Retinal pigment epithelial cell (primary cell): Measurements from ENCODE around the gene GMEB2.

Experiments
- DNase-seq: peaks from one replicate; pipeline ENCODE4 v3.0.0-alpha.2; 2010; ENCODE audit warnings: low read depth
- H3K4me3 ChIP-seq: 2 replicates; pipeline ENCODE4 v1.5.1; 2011; ENCODE audit warnings: mild to moderate bottlenecking, low read length, control low read depth, moderate library complexity
- TF ChIP-seq, protein P1 (sequence below): conservative IDR thresholded peaks from 2 replicates; pipeline ENCODE4 v1.5.1; 2011; ENCODE audit warnings: low read depth, low read length, control low read depth, inconsistent platforms

The GMEB2 gene

DNA sequence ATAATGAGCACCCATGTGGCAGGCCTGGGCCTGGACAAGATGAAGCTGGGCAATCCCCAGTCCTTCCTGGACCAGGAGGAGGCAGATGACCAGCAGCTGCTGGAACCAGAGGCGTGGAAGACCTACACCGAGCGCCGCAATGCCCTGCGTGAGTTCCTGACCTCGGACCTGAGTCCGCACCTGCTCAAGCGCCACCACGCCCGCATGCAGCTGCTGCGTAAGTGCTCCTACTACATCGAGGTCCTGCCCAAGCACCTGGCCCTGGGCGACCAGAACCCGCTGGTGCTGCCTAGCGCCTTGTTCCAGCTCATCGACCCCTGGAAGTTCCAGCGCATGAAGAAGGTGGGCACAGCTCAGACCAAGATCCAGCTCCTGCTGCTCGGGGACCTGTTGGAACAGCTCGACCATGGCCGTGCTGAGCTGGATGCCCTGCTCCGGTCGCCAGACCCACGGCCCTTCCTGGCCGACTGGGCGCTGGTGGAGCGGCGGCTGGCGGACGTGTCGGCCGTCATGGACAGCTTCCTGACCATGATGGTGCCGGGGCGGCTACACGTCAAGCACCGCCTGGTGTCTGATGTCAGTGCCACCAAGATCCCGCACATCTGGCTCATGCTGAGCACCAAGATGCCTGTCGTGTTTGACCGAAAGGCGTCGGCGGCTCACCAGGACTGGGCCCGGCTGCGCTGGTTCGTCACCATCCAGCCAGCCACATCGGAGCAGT is 71.1 kb downstream of the GMEB2 start:
- DNase-seq = no peak
- TF ChIP-seq, protein P1, sequence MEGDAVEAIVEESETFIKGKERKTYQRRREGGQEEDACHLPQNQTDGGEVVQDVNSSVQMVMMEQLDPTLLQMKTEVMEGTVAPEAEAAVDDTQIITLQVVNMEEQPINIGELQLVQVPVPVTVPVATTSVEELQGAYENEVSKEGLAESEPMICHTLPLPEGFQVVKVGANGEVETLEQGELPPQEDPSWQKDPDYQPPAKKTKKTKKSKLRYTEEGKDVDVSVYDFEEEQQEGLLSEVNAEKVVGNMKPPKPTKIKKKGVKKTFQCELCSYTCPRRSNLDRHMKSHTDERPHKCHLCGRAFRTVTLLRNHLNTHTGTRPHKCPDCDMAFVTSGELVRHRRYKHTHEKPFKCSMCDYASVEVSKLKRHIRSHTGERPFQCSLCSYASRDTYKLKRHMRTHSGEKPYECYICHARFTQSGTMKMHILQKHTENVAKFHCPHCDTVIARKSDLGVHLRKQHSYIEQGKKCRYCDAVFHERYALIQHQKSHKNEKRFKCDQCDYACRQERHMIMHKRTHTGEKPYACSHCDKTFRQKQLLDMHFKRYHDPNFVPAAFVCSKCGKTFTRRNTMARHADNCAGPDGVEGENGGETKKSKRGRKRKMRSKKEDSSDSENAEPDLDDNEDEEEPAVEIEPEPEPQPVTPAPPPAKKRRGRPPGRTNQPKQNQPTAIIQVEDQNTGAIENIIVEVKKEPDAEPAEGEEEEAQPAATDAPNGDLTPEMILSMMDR = no peak
- no peak overlapping the region for H3K4me3 ChIP-seq

DNA sequence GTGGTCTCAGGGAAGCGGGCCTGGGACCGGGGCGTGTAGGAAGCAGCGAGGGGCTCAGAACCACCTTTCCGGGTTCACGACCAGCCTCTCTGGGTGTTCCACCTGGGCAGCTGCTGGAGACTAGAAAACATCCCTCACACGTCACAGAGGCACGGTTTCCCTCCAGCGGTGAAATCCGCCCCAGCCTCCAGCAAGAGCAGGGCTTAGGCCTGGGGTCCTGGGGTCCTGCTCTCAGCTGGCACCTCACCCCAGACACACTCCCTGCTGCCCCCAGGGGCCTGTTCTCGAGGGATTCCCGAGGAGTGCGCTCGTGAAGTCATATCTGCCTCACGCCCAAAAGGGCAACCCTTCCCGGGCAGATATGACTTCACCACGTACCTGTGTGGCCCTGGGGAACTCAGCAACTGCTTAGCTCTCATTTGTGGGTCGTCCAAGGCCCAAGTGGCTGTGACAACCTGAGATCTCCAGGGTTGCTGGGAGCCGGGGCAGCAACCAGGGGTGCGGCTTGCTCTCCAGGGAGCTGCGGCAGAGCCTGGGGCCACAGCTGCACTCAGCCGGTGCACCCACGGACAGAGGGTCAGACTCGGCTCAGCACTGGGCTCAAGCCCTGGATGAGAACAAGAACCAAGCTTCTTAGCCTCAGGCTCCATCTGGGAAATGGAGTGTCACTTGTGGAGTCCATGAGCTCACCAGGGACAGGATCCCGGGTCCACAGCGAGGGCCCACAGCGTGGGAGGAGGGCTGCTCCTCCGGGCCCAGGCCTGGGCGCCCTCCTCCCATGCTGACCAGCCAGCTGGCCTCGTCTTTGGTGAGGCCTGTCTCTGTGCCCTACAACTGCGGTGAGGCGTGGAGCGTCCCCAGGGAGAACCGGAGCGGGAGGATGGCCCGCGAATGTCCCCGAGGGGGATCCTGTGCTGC is 72.3 kb downstream of the GMEB2 start:
- no peak for DNase-seq
- H3K4me3 ChIP-seq = peak overlapping the region; percentile 60
- TF ChIP-seq, protein P1 = no peak

DNA sequence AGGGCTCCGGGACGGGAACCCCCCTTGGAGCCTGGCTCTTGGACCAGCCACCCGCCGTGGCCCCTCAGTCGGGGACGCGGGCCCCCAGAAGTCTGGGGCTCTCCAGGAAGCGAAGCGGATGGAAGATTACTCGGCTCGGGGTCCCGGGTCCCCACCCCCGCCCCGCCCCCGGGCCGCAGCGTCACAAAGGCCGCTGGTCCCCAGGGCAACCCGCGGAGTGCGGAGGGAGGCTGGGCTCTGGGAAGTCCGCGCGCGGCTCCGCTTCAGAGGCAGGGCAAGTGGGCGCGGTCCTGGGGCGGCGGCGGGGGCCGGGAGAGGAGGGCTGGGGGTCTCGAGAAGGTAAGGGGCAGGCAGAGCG is 73.0 kb downstream of the GMEB2 start, which contains the start of gene FNDC11:
FNDC11 (plus strand) TSS at position 227 of the 358 bp plus-strand sequence. CDS start 1,505 bp downstream, outside the sequence.
- no peak for DNase-seq
- H3K4me3 ChIP-seq = peak within 1 kb of the TSS; percentile 60

DNA sequence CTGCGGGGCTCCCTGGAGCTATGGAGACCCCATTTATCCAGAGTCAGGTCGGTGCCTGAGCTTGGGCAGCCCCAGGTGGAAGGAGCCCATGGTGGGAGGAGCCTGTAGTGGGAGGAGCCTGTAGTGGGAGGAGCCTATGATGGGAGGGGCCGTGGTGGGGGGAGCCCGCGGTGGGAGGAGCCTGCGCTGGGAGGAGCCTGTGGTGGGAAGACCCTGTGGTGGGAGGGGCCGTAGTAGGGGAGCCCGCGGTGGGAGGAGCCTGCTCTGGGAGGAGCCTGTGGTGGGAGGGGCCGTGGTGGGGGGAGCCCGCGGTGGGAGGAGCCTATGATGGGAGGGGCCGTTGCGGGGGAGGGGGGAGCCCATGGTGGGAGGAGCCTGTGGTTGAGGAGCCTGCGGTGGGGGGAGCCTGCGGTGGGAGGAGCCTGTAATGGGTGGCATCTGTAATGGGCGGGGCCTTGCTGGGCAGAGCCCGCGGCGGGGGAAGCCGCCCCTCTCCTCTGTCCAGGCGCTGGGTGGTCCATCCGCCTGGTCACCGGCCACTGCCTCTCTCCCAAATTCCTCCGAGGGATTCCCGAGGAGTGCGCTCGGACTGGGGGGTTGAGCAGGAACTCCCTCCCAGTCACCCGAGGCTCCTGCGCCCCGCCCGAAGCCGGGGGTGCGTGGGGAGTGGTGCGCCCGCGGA is 73.5 kb downstream of the GMEB2 start:
- TF ChIP-seq, protein P1 = no peak
- peak overlapping the region; percentile 60 for H3K4me3 ChIP-seq
- DNase-seq = peak; percentile 16

More for the DNA sequence above, 73.0 kb downstream of the GMEB2 start, which contains the start of gene FNDC11:
- TF ChIP-seq, protein P1 = no peak

DNA sequence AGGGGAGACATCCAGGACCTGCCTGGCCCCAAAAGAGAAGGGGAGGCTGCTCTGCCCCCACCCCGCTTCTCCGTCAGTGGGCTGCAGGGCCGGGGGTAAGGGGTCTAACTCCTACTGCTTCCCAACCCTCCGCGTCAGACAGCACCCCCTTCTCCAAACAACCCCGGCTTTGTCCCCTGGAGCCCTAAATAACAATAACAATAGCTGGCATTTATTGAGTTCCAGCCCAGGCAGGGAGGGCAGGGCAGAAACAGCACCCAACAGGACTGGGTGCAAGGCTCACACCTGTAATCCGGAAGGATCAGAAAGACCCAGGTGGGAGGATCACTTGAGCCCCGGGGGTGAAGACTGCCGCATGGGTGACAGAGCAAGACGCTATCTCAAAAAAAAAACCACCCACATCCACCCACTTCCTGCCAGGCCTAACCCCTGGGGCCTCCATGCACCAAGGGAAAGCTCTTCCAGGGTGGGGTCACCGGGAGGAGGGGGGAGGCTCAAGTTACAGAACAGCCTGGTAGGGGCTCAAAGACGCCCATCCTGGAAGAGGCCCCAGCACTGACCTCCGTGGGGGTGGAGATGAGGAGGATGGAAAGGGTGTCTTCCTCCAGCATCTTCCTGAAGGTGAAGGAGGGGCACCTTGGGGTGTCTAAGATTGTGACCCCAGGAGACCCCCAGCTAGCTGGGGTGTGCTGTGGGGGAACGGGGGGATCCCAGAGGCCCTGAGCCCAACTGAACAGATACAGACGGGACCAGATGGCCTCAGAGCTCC is 74.2 kb downstream of the GMEB2 start:
- no peak for DNase-seq
- TF ChIP-seq, protein P1 = no peak
- H3K4me3 ChIP-seq = no peak overlapping the region

DNA sequence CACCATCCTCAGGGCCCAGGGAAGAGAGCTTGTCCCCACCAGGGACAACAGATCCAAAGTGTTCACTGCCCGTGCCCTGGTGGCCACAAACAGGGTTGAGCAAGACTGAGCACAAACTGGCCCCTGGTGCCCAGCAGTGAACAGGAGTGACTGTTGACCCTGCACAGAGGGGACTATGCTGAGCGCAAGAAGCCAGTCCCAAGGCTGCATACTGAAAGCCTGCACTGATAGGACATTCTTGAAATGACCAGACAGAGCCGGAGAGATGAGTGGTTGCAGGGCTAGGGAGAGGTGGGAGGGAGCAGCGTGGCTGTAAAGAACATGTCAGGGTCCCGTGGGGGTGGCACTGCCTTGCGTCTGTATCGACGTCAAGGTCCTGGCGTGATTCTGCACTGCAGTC is 75.8 kb downstream of the GMEB2 start:
- no peak overlapping the region for H3K4me3 ChIP-seq

More for the DNA sequence above, 75.8 kb downstream of the GMEB2 start:
- DNase-seq = no peak
- TF ChIP-seq, protein P1 = no peak
